ENCODE data around the gene B3GALNT1.

B3GALNT1 gene

DNA sequence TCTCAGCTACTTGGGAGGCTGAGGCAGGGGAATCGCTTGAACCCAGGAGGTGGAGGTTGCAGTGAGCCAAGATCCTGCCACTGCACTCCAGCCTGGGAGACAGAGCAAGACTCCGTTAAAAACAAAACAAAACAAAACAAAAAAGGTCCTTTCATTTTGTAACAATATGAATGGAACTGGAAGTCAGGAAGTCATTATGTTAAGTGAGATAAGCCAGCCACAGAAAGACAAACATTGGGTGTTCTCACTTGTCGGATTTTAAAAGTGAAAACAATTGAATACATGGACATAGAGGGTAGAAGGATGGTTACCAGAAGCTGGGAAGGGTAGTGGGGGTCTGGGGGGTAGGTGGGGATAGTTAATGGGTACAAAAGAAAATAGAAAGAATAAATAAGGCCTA, 12.5 kb upstream of the B3GALNT1 start:
- TF ChIP-seq SIN3A (IDR thresholded peaks at IDR 0.05; ENCODE audit: borderline replicate concordance, insufficient read depth, low read length): no peak
- TF ChIP-seq FOXP2 (optimal IDR thresholded peaks at IDR 0.05; ENCODE audit: borderline replicate concordance, extremely low read depth, extremely low read length, insufficient read depth): no peak
- no peak for TF ChIP-seq POLR2AphosphoS5 (IDR thresholded peaks at IDR 0.05; ENCODE audit: low read depth, low read length)
- TF ChIP-seq, protein P1, sequence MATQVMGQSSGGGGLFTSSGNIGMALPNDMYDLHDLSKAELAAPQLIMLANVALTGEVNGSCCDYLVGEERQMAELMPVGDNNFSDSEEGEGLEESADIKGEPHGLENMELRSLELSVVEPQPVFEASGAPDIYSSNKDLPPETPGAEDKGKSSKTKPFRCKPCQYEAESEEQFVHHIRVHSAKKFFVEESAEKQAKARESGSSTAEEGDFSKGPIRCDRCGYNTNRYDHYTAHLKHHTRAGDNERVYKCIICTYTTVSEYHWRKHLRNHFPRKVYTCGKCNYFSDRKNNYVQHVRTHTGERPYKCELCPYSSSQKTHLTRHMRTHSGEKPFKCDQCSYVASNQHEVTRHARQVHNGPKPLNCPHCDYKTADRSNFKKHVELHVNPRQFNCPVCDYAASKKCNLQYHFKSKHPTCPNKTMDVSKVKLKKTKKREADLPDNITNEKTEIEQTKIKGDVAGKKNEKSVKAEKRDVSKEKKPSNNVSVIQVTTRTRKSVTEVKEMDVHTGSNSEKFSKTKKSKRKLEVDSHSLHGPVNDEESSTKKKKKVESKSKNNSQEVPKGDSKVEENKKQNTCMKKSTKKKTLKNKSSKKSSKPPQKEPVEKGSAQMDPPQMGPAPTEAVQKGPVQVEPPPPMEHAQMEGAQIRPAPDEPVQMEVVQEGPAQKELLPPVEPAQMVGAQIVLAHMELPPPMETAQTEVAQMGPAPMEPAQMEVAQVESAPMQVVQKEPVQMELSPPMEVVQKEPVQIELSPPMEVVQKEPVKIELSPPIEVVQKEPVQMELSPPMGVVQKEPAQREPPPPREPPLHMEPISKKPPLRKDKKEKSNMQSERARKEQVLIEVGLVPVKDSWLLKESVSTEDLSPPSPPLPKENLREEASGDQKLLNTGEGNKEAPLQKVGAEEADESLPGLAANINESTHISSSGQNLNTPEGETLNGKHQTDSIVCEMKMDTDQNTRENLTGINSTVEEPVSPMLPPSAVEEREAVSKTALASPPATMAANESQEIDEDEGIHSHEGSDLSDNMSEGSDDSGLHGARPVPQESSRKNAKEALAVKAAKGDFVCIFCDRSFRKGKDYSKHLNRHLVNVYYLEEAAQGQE (IDR thresholded peaks at IDR 0.05; ENCODE audit: insufficient read depth in 1 of 2, low read depth in 2 of 2, low read length in 2 of 2): no peak
- no peak for TF ChIP-seq TAF1 (IDR thresholded peaks at IDR 0.05; ENCODE audit: borderline replicate concordance, insufficient read depth, low read length)

DNA sequence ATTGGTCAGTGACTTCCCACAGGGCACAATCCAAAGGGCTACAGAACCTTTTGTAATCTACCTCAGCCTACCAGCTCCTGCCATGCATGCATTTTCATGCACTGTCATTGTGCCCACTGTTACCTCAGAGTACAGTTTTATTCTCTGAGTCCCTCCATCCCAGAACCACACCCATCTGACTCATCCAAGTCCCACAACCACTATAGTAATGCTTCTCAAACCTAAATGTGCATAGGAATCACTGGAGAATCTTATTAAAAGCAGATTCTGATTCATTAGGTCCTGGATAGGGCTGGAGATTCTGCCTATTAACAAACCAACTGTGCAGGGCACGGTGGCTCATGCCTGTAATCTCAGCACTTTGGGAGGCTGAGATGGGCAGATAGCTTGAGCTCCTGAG, 3.7 kb upstream of the B3GALNT1 start:
- TF ChIP-seq POLR2AphosphoS5 (IDR thresholded peaks at IDR 0.05; ENCODE audit: low read depth, low read length) (no peak), FOXP2 (optimal IDR thresholded peaks at IDR 0.05; ENCODE audit: borderline replicate concordance, extremely low read depth, extremely low read length, insufficient read depth) (no peak), TAF1 (IDR thresholded peaks at IDR 0.05; ENCODE audit: borderline replicate concordance, insufficient read depth, low read length) (no peak), SIN3A (IDR thresholded peaks at IDR 0.05; ENCODE audit: borderline replicate concordance, insufficient read depth, low read length) (no peak)
- TF ChIP-seq, protein P1 (IDR thresholded peaks at IDR 0.05; ENCODE audit: insufficient read depth in 1 of 2, low read depth in 2 of 2, low read length in 2 of 2): no peak

DNA sequence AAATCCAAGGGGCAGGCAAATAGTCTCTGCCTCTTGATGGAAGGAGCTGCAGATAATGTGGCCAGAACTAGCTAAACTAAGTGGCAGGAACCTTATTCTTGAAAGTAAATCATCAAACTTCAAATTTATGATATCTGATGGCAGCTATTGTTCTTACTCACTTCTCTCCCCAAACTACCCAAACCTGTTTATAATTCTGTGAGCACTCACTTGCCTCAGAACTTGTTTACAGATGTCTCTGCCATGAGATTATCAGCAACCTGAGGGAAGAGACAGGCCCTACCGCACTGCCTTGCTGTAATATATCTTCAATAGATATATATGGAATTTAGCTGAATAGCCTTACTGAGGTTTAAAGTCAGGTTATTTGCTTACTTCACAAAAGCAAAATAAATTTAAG, 2.2 kb upstream of the B3GALNT1 start:
- TF ChIP-seq TAF1 (IDR thresholded peaks at IDR 0.05; ENCODE audit: borderline replicate concordance, insufficient read depth, low read length): no peak
- no peak for TF ChIP-seq SIN3A (IDR thresholded peaks at IDR 0.05; ENCODE audit: borderline replicate concordance, insufficient read depth, low read length)
- TF ChIP-seq, protein P1 (IDR thresholded peaks at IDR 0.05; ENCODE audit: insufficient read depth in 1 of 2, low read depth in 2 of 2, low read length in 2 of 2): no peak
- no peak for TF ChIP-seq POLR2AphosphoS5 (IDR thresholded peaks at IDR 0.05; ENCODE audit: low read depth, low read length)
- TF ChIP-seq FOXP2 (optimal IDR thresholded peaks at IDR 0.05; ENCODE audit: borderline replicate concordance, extremely low read depth, extremely low read length, insufficient read depth): no peak

DNA sequence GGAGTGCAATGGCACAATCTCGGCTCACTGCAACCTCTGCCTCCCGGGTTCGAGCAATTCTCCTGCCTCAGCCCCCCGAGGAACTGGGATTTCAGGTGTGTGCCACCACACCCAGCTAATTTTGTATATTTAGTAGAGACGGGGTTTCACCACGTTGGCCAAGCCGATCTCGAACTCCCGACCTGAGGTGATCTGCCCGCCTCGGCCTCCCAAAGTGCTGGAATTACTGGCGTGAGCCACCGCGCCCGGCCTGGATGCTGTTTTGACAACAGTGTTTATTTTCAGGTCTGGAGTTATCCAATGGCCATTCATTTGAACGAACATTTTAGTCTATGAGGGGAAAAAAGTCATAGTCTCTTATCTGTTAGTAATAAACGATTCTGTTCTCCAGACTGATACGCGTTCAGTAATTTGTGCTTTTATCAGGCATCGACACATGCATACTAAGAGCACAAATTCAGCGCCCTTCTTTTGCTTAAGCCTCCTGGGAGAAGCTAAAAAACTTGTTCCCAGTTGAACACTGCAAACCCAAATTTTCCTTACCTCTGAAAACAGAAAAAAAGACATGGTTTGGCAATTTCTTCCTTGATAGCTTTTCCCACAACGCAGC, 1.3 kb downstream of the B3GALNT1 start:
- TF ChIP-seq TAF1 (IDR thresholded peaks at IDR 0.05; ENCODE audit: borderline replicate concordance, insufficient read depth, low read length) (no peak), POLR2AphosphoS5 (IDR thresholded peaks at IDR 0.05; ENCODE audit: low read depth, low read length) (no peak), SIN3A (IDR thresholded peaks at IDR 0.05; ENCODE audit: borderline replicate concordance, insufficient read depth, low read length) (no peak), FOXP2 (optimal IDR thresholded peaks at IDR 0.05; ENCODE audit: borderline replicate concordance, extremely low read depth, extremely low read length, insufficient read depth) (no peak)
- TF ChIP-seq, protein P1 (IDR thresholded peaks at IDR 0.05; ENCODE audit: insufficient read depth in 1 of 2, low read depth in 2 of 2, low read length in 2 of 2): no peak
